WTC11 (cell line): ENCODE measurements around the gene HBG1.

Source experiments
- JUN ChIP-seq: sonication (generic); formaldehyde crosslinking; IDR thresholded peaks from 2 replicates; pipeline ENCODE4 v1.8.0; 2023; ENCODE audit warnings: mild to moderate bottlenecking, missing genetic modification reagents
- MYBL2 ChIP-seq: sonication (generic); formaldehyde crosslinking; IDR thresholded peaks from 2 replicates; pipeline ENCODE4 v1.8.1; 2023; ENCODE audit warnings: mild to moderate bottlenecking, moderate library complexity, missing genetic modification reagents
- NR3C1 ChIP-seq: sonication (generic); formaldehyde crosslinking; conservative IDR thresholded peaks from 2 replicates; pipeline ENCODE4 v1.8.1; 2023; ENCODE audit warnings: low read depth, mild to moderate bottlenecking, missing genetic modification reagents
- TEAD1 ChIP-seq: sonication (generic); formaldehyde crosslinking; IDR thresholded peaks from 2 replicates; pipeline ENCODE4 v1.8.0; 2022; ENCODE audit warnings: mild to moderate bottlenecking, missing genetic modification reagents
- ZNF138 ChIP-seq: sonication (generic); formaldehyde crosslinking; conservative IDR thresholded peaks from 2 replicates; pipeline ENCODE4 v1.8.1; 2022; ENCODE audit warnings: mild to moderate bottlenecking, moderate library complexity, missing genetic modification reagents
- ZNF423 ChIP-seq: fragments of 250-450 bp; sonication (Bioruptor Pico); IDR thresholded peaks from 2 replicates; pipeline ENCODE4 v2.1.2; 2022; ENCODE audit warnings: mild to moderate bottlenecking, moderate library complexity
- ZNF671 ChIP-seq: fragments of 250-450 bp; sonication (Bioruptor Pico); IDR thresholded peaks from 2 replicates; pipeline ENCODE4 v1.8.0; 2021; ENCODE audit warnings: mild to moderate bottlenecking
- TF ChIP-seq, protein P1 (sequence below): fragments of 200-600 bp; IDR thresholded peaks from 2 replicates; pipeline ENCODE4 v1.8.0; 2022; ENCODE audit warnings: antibody characterized with exemption
- TF ChIP-seq, protein P2 (sequence below): fragments of 250-450 bp; sonication (Bioruptor Pico); IDR thresholded peaks from 2 replicates; pipeline ENCODE4 v1.9.0; 2021; ENCODE audit warnings: mild to moderate bottlenecking
- TF ChIP-seq, protein P3 (sequence below): fragments of 250-450 bp; sonication (Bioruptor Pico); conservative IDR thresholded peaks from 2 replicates; pipeline ENCODE4 v1.9.0; 2021; ENCODE audit warnings: mild to moderate bottlenecking

DNA sequence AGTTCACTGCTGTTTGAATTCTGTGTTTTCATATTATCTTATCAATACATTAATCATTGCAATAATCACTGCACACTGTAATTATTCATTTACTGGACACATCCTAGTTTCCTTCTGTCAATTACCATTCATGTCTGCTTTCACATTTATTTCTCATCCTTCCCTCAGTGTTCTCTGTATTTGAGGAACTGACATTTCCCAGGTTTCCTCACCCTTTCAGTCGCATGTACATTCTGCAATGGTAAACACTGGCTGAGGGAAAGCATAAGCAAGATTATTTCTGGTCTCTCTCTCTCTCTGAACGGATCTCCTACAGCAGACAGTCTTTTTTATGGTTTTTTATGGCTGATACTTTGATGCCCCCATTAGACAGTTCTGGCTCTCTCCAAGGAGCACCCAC lies 11.2 kb downstream of the HBG1 start:
- no peak for TF ChIP-seq ZNF423 (CRISPR knock-in tag)
- no peak for TF ChIP-seq NR3C1
- TF ChIP-seq, protein P1, sequence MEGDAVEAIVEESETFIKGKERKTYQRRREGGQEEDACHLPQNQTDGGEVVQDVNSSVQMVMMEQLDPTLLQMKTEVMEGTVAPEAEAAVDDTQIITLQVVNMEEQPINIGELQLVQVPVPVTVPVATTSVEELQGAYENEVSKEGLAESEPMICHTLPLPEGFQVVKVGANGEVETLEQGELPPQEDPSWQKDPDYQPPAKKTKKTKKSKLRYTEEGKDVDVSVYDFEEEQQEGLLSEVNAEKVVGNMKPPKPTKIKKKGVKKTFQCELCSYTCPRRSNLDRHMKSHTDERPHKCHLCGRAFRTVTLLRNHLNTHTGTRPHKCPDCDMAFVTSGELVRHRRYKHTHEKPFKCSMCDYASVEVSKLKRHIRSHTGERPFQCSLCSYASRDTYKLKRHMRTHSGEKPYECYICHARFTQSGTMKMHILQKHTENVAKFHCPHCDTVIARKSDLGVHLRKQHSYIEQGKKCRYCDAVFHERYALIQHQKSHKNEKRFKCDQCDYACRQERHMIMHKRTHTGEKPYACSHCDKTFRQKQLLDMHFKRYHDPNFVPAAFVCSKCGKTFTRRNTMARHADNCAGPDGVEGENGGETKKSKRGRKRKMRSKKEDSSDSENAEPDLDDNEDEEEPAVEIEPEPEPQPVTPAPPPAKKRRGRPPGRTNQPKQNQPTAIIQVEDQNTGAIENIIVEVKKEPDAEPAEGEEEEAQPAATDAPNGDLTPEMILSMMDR: no peak
- no peak for TF ChIP-seq TEAD1 (CRISPR knock-in tag)
- TF ChIP-seq, protein P2, sequence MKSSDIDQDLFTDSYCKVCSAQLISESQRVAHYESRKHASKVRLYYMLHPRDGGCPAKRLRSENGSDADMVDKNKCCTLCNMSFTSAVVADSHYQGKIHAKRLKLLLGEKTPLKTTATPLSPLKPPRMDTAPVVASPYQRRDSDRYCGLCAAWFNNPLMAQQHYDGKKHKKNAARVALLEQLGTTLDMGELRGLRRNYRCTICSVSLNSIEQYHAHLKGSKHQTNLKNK (CRISPR knock-in tag): no peak
- TF ChIP-seq ZNF138: no peak
- TF ChIP-seq, protein P3, sequence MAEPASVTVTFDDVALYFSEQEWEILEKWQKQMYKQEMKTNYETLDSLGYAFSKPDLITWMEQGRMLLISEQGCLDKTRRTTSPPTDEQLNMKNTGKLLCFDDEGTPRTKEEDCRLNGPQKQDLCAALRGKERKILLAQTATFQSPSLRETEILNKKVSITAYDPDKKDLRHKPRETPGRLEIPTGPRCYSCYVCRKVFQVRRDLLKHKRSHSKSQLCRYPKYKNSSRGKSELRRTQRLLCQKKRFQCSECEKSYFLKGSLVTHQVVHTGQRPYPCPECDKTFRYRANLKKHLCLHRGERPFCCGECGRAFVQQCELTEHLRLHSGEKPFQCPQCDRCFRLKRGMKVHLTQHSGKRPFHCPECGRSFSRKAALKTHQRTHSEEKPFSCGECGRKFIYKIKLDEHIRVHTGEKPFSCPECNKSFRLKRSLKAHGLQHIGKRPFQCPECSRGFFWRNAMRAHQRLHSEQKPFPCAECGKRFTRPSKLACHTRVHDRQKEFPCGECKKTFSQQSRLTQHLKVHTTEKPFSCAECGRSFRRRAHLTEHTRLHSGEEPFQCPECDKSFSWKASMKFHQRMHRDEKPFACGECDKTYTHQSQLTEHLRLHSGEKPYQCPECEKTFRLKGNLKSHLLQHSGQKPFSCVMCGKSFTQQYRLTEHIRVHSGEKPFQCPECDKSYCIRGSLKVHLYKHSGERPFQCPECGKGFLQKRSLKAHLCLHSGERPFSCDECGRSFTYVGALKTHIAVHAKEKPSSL: no peak
- TF ChIP-seq ZNF671: no peak
- no peak for TF ChIP-seq JUN (CRISPR knock-in tag)
- no peak for TF ChIP-seq MYBL2 (CRISPR knock-in tag)
